Vagina (tissue), 2 donors: ENCODE measurements around the gene NAPB. TPM values are rescaled to one million over a fixed set of nuclear protein-coding genes. Genes with fewer than 3 reads are reported as not detected.
A peak's percentile ranks its signal among the peaks of the same experiment; 100 is the strongest.
"Not testable (repeated sequence)": the region's sequence is repeated elsewhere in the genome, so short reads cannot be mapped to it uniquely, and the experiment has no call there.

ENCODE experiments used
- DNase-seq, 2 donors: peaks; one replicate each; pipeline ENCODE4 v3.0.0-alpha.2; 2017; ENCODE audit errors: extremely low spot score in 2 of 2
- H3K27ac ChIP-seq: fragments of 200-600 bp; sonication (generic); one replicate; pipeline ENCODE4 v1.5.1; 2019
- H3K27me3 ChIP-seq: fragments of 200-600 bp; sonication (generic); one replicate; pipeline ENCODE4 v1.5.1; 2019
- H3K36me3 ChIP-seq, 2 donors: fragments of 200-600 bp; sonication (generic); one replicate each; pipeline ENCODE4 v1.5.1; 2017 to 2019
- H3K4me1 ChIP-seq: fragments of 200-600 bp; sonication (generic); one replicate; pipeline ENCODE4 v1.5.1; 2019
- H3K4me3 ChIP-seq, 2 donors: fragments of 200-600 bp; sonication (generic); 1 replicate in 1 of 2; 2 replicates in 1 of 2; pipeline ENCODE4 v1.5.1; 2016 to 2019
- H3K9me3 ChIP-seq: fragments of 200-600 bp; sonication (generic); one replicate; pipeline ENCODE4 v1.5.1; 2019
- POLR2A ChIP-seq, 2 donors: fragments of 450-650 bp; IDR thresholded peaks; one replicate each; pipeline ENCODE4 v1.6.1; 2017; ENCODE audit warnings: antibody characterized with exemption in 2 of 2, mild to moderate bottlenecking in 2 of 2, moderate library complexity in 2 of 2
- POLR2AphosphoS5 ChIP-seq, 2 donors: sonication (generic); formaldehyde crosslinking; IDR thresholded peaks; one replicate each; pipeline ENCODE4 v1.9.0; 2017; ENCODE audit warnings: antibody characterized with exemption in 2 of 2, mild to moderate bottlenecking in 2 of 2, low read depth in 1 of 2; ENCODE audit not compliant: insufficient read depth in 1 of 2
- intact Hi-C: fragments of 100-400 bp; cut with DNase I; formaldehyde crosslinking; loops from one replicate; pipeline ENCODE4 v1.15.1; 2023
- total RNA-seq: library from RNA; depleted of rRNA; stranded (reverse); fragments of >200 nt; gene quantifications from one replicate; pipeline ENCODE4 v1.2.3, GENCODE V29; 2016
- TF ChIP-seq, protein P1 (sequence below), 3 experiments: fragments of 450-650 bp in 2 of 3; fragments of 200-600 bp in 1 of 3; sonication (generic) in 1 of 3; IDR thresholded peaks; one replicate each; pipeline ENCODE4 v1.5.1; 2017 to 2019; ENCODE audit warnings: antibody characterized with exemption in 3 of 3, mild to moderate bottlenecking in 2 of 3, moderate library complexity in 2 of 3

NAPB gene
- total RNA-seq, 1 donor from 2014 or later = 28.5 TPM

DNA sequence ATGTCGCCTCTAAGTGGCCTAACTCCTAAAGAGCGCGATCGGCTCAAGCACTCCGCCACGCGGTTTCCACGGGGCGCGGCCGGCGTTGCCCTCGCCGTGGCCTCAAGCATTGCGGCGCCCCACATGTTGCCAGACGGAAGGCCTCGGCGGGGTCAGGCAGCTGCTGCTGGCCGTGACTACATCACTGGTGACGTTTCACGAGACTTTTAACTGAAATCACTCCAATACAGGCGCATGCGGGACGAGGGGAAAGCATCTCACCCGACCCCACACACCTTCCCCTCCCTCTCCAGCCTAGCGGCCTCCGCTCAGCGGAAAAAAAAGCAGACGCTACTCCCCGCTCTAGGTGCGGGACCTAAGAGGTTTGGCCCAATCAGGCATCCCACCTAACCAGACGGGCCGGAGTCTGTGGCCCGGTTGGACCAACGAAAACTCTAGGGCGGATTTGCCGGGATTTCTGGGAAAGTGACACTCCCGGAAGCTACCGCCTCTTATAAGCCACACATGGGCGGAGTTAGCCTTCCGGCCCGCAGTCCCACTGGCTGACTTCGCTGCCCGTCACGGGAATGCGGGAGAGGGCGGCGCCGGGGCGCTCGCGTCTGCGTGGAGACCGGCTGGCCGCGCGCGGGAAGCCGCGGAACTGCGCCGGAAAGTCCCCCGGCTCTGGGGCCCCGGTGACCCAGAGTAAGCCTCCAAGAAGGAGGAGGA lies 70.9 kb downstream of the NAPB start, which contains the start of gene NXT1:
Gene NXT1, plus strand, starts transcription at position 596 of the 708 bp plus-strand sequence. CDS start 3,251 bp downstream, outside the sequence.
- H3K4me3 ChIP-seq = peak within 1 kb of the TSS; percentile 93 to 99
- peak in 1 of 2 donors; percentile 71 for TF ChIP-seq POLR2A (IDR thresholded peaks at IDR 0.05)
- TF ChIP-seq, protein P1, sequence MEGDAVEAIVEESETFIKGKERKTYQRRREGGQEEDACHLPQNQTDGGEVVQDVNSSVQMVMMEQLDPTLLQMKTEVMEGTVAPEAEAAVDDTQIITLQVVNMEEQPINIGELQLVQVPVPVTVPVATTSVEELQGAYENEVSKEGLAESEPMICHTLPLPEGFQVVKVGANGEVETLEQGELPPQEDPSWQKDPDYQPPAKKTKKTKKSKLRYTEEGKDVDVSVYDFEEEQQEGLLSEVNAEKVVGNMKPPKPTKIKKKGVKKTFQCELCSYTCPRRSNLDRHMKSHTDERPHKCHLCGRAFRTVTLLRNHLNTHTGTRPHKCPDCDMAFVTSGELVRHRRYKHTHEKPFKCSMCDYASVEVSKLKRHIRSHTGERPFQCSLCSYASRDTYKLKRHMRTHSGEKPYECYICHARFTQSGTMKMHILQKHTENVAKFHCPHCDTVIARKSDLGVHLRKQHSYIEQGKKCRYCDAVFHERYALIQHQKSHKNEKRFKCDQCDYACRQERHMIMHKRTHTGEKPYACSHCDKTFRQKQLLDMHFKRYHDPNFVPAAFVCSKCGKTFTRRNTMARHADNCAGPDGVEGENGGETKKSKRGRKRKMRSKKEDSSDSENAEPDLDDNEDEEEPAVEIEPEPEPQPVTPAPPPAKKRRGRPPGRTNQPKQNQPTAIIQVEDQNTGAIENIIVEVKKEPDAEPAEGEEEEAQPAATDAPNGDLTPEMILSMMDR (IDR thresholded peaks at IDR 0.05) = no peak
- TF ChIP-seq POLR2AphosphoS5 (IDR thresholded peaks at IDR 0.05; ENCODE audit: insufficient read depth in 1 of 2, low read depth in 1 of 2) = peak; percentile 95 to 99
- peak within 1 kb of the TSS; percentile 98 for H3K27ac ChIP-seq
- no peaks in the 10 kb centered on the region for H3K27me3 ChIP-seq
- H3K4me1 ChIP-seq = peaks cover 26% of the 10 kb centered on the region
- peaks cover 0 to 16% of the 10 kb centered on the region in 2 donors for H3K36me3 ChIP-seq
- peak; percentile 99 to 100 for DNase-seq
- H3K9me3 ChIP-seq = no peaks in the 10 kb centered on the region
- intact Hi-C loops = no loop called here

DNA sequence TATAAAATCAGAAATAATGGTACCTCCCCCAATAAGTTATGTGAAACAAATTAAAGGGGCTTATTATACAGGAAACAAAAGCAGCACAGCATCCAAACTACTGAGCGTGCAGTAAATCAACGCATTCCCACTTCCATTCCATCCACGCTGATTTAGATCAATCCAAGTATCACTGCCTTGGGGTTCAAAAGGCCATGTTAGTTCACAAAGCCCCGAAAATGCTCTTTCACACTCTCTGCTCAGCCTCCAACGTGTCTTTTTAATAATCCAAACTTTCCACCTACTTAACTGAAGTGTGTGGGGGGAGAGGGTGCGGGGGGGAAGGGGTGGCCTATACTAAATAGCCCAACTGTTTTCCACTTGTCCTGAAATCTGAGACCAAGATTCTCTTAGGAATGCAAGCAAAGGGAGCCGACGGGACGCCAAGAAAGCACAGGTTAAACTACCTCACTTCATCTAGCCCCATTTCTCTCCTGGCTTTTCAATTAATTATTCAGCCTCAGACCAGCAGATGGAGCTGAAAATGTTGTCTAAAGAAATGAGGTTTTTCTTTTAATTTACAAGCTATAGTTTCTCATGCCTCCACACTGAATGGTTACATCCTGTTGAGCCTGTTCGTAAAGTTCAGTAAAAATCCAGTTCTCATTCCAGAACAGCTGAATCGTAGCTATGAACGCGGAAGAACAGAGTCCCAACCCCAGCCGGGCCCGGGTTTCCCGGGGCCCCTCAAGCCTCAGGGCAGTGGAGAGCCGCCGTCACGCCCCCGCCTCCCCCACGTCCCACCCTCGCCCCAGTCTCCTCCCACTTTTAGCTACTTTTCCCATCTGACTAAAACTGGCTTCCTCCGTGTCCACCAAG lies 71.7 kb downstream of the NAPB start:
- TF ChIP-seq, protein P1 (IDR thresholded peaks at IDR 0.05) = peak in 2 of 3 experiments; percentile 33 to 42
- no peak for TF ChIP-seq POLR2AphosphoS5 (IDR thresholded peaks at IDR 0.05; ENCODE audit: insufficient read depth in 1 of 2, low read depth in 1 of 2)
- no peak for TF ChIP-seq POLR2A (IDR thresholded peaks at IDR 0.05)
- peaks cover 0 to 10% of the 10 kb centered on the region in 2 donors for H3K36me3 ChIP-seq
- H3K27me3 ChIP-seq = no peaks in the 10 kb centered on the region
- H3K27ac ChIP-seq = peak overlapping the region; percentile 98
- DNase-seq = peak in 1 of 2 donors; percentile 93
- no peaks in the 10 kb centered on the region for H3K9me3 ChIP-seq
- peaks cover 26% of the 10 kb centered on the region for H3K4me1 ChIP-seq
- H3K4me3 ChIP-seq = peak overlapping the region; percentile 93 to 99
- intact Hi-C loops = loop anchor here (10.0 kb wide), 1 partner anchor 295 kb away; no protein-coding TSS in a partner anchor

DNA sequence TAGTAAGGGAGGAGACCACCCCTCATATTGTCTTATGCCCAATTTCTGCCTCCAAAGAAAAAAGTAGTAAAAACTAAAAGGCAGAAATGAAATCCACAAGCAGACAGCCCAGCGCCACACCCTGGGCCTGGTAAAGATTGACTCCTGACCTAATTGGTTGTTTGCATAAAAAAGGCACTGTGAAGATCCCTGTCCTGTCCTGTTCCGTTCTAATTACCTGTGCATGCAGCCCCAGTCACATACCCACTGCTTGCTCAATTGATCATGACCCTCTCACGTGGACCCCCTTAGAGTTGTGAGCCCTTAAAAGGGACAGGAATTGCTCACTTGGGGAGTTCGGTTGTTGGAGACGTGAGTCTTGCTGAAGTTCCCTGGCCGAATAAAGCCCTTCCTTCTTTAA lies 72.8 kb downstream of the NAPB start:
- H3K27me3 ChIP-seq, DNase-seq, H3K36me3 ChIP-seq, H3K9me3 ChIP-seq, H3K4me3 ChIP-seq, H3K27ac ChIP-seq: not testable (repeated sequence)
- H3K4me1 ChIP-seq = peaks cover 26% of the 10 kb centered on the region
- intact Hi-C loops = loop anchor here (10.0 kb wide), 1 partner anchor 294 kb away; no protein-coding TSS in a partner anchor

DNA sequence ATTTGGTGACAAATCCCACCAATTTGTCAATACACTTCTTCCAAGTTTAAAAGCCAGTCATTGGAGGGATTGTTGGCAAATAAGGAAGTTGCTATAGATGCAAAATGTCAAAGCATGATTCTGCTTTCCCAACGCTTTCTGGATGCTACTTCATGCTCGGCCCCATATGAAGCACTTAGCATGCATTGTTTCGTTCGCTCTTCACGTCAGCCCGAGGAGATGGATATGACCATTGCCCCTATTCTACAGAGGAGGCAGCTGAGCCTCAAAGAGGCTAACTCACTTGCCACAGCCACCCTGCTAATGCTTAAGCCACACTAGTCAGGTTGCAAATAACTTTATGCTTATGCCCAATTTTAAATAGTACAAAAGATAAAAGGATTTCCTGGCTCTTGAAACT lies 73.5 kb downstream of the NAPB start:
- peaks cover 22% of the 10 kb centered on the region for H3K4me1 ChIP-seq

DNA sequence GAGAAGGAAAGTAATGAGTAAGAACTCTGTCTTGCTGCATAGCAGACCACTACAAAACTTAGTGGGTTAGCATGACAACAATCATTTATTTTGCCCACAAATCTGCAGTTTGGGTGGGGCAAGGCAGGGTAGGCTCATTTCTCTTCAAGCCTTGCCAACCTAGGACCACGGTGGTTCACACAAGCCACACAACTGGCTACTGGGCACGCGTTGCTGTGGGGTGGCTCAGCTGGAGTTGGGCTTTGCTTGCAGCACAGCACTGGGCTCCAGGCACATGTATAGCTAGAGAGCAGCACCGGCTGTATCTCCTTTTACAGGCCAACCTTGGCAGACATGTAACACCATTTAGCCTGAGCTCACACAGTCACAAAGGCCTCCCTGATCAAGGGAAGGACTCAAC lies 75.3 kb downstream of the NAPB start:
- intact Hi-C loops = loop anchor here (10.0 kb wide), 1 partner anchor 291 kb away; no protein-coding TSS in a partner anchor

More for the DNA sequence above, 73.5 kb downstream of the NAPB start:
- Histone ChIP-seq H3K4me3 (no peak overlapping the region), H3K27ac (no peak overlapping the region), H3K36me3 (no peaks in the 10 kb centered on the region), H3K9me3 (no peaks in the 10 kb centered on the region), H3K27me3 (no peaks in the 10 kb centered on the region)
- intact Hi-C loops = loop anchor here (10.0 kb wide), 1 partner anchor 293 kb away; no protein-coding TSS in a partner anchor
- TF ChIP-seq, protein P1 (IDR thresholded peaks at IDR 0.05) = no peak
- TF ChIP-seq POLR2AphosphoS5 (IDR thresholded peaks at IDR 0.05; ENCODE audit: insufficient read depth in 1 of 2, low read depth in 1 of 2) = no peak
- TF ChIP-seq POLR2A (IDR thresholded peaks at IDR 0.05) = no peak
- DNase-seq = no peak

More for the DNA sequence above, 75.3 kb downstream of the NAPB start:
- Histone ChIP-seq H3K4me3 (no peak overlapping the region), H3K27me3 (no peaks in the 10 kb centered on the region), H3K36me3 (no peaks in the 10 kb centered on the region), H3K27ac (no peak overlapping the region), H3K4me1 (peaks cover 8% of the 10 kb centered on the region), H3K9me3 (no peaks in the 10 kb centered on the region)
- no peak for TF ChIP-seq POLR2AphosphoS5 (IDR thresholded peaks at IDR 0.05; ENCODE audit: insufficient read depth in 1 of 2, low read depth in 1 of 2)
- no peak for TF ChIP-seq POLR2A (IDR thresholded peaks at IDR 0.05)
- TF ChIP-seq, protein P1 (IDR thresholded peaks at IDR 0.05) = no peak
- no peak for DNase-seq
